OCI-LY1 (cell line): ENCODE data around the gene DRC1.

Source experiments
- EZH2 ChIP-seq: fragments of 200-600 bp; sonication (generic), shearing (Covaris generic); IDR thresholded peaks from 2 replicates; pipeline ENCODE4 v1.8.0; 2017; ENCODE audit warnings: borderline replicate concordance, mixed run types, mild to moderate bottlenecking, antibody characterized with exemption, low read length, moderate library complexity, mixed read lengths
- TF ChIP-seq, protein P1 (sequence below): fragments of 200-600 bp; sonication (generic), shearing (Covaris generic); IDR thresholded peaks from 2 replicates; pipeline ENCODE4 v1.5.1; 2017; ENCODE audit warnings: mild to moderate bottlenecking, antibody characterized with exemption, low read length, moderate library complexity, mixed read lengths

DNA sequence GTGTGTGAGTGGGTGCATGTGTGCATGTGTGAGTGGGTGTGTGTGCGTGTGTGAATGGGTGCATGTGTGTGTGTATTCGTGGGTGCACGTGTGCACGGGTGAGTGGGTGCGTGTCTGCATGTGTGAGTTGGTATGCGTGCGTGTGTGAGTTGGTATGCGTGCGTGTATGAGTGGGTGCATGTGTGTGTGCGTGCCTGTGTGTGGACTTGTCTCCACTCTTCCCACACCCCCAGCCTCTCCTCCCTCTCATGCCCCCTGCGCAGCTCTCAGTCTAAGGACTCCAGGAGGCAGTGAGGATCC, 81.3 kb downstream of the DRC1 start:
- TF ChIP-seq EZH2: no peak
- TF ChIP-seq, protein P1, sequence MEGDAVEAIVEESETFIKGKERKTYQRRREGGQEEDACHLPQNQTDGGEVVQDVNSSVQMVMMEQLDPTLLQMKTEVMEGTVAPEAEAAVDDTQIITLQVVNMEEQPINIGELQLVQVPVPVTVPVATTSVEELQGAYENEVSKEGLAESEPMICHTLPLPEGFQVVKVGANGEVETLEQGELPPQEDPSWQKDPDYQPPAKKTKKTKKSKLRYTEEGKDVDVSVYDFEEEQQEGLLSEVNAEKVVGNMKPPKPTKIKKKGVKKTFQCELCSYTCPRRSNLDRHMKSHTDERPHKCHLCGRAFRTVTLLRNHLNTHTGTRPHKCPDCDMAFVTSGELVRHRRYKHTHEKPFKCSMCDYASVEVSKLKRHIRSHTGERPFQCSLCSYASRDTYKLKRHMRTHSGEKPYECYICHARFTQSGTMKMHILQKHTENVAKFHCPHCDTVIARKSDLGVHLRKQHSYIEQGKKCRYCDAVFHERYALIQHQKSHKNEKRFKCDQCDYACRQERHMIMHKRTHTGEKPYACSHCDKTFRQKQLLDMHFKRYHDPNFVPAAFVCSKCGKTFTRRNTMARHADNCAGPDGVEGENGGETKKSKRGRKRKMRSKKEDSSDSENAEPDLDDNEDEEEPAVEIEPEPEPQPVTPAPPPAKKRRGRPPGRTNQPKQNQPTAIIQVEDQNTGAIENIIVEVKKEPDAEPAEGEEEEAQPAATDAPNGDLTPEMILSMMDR: no peak
